CD8-positive, alpha-beta memory T cell (primary cell): ENCODE results near the gene AGBL4. TPM values are rescaled to one million over a fixed set of nuclear protein-coding genes. Genes with fewer than 3 reads are reported as not detected.

Source experiments
- CTCF ChIA-PET: fragments of 350-600 bp; sonication (Branson Sonifier 250); formaldehyde crosslinking; loops from one replicate; lab custom pipeline; 2021; ENCODE audit warnings: antibody characterized with exemption; lab: Charles Lee
- POLR2A ChIA-PET: fragments of 350-600 bp; sonication (Branson Sonifier 250); formaldehyde crosslinking; loops from one replicate; lab custom pipeline; 2021; ENCODE audit warnings: antibody characterized with exemption; lab: Charles Lee
- DNase-seq, 5 donors: peaks; one replicate each; pipeline versions ENCODE4 v3.0.0 to v3.0.0-alpha.2; 2020 to 2022; ENCODE audit warnings: mixed read lengths in 1 of 5
- H3K27ac ChIP-seq: one replicate; pipeline ENCODE4 v1.7.0; 2013; ENCODE audit warnings: low read depth, mild to moderate bottlenecking, low read length, moderate library complexity
- H3K27me3 ChIP-seq: 2 replicates; pipeline ENCODE4 v1.7.0; 2013; ENCODE audit warnings: low read length, mild to moderate bottlenecking; ENCODE audit not compliant: insufficient read depth, poor library complexity, severe bottlenecking
- H3K36me3 ChIP-seq: 2 replicates; pipeline ENCODE4 v1.7.0; 2013; ENCODE audit warnings: mild to moderate bottlenecking, low read length, moderate library complexity; ENCODE audit not compliant: insufficient read depth
- H3K4me1 ChIP-seq: 2 replicates; pipeline ENCODE4 v1.7.0; 2013; ENCODE audit warnings: mild to moderate bottlenecking, low read length, moderate library complexity; ENCODE audit not compliant: insufficient read depth
- H3K4me3 ChIP-seq: 2 replicates; pipeline ENCODE4 v1.7.0; 2013; ENCODE audit warnings: mild to moderate bottlenecking, low read length
- H3K9me3 ChIP-seq: 2 replicates; pipeline ENCODE4 v1.7.0; 2013; ENCODE audit warnings: mild to moderate bottlenecking, low read length
- H3K27ac Mint-ChIP-seq, 8 donors: one replicate each; pipeline ENCODE4 v1.8.0; 2020 to 2021; ENCODE audit warnings: mixed read lengths in 8 of 8, mild to moderate bottlenecking in 6 of 8, inconsistent platforms in 3 of 8, moderate library complexity in 3 of 8
- H3K27me3 Mint-ChIP-seq, 2 donors: one replicate each; pipeline ENCODE4 v1.8.0; 2020 to 2021; ENCODE audit warnings: mixed read lengths in 2 of 2, mild to moderate bottlenecking in 1 of 2, moderate library complexity in 1 of 2
- H3K36me3 Mint-ChIP-seq, 3 donors: one replicate each; pipeline ENCODE4 v1.8.0; 2020 to 2021; ENCODE audit warnings: mixed read lengths in 3 of 3, inconsistent platforms in 1 of 3, mild to moderate bottlenecking in 1 of 3
- H3K4me1 Mint-ChIP-seq, 3 donors: one replicate each; pipeline ENCODE4 v1.8.0; 2020 to 2021; ENCODE audit warnings: mixed read lengths in 3 of 3, inconsistent platforms in 1 of 3, mild to moderate bottlenecking in 1 of 3
- H3K4me3 Mint-ChIP-seq, 7 donors: one replicate each; pipeline ENCODE4 v1.8.0; 2020 to 2021; ENCODE audit warnings: mixed read lengths in 7 of 7, mild to moderate bottlenecking in 6 of 7, moderate library complexity in 4 of 7, inconsistent platforms in 2 of 7
- H3K9me3 Mint-ChIP-seq, 5 donors: one replicate each; pipeline ENCODE4 v1.8.0; 2020 to 2022; ENCODE audit warnings: mixed read lengths in 5 of 5, mild to moderate bottlenecking in 3 of 5, moderate library complexity in 2 of 5, inconsistent platforms in 1 of 5
- polyA plus RNA-seq: library from polyadenylated mRNA; unstranded; fragments of 300-500 nt; fragmentation: Illumina TruSeq; gene quantifications from one replicate; pipeline ENCODE4 v1.2.3, GENCODE V29; 2021
- total RNA-seq, 2 experiments: library from RNA; stranded (reverse); gene quantifications; one replicate each; pipeline ENCODE4 v1.2.3, GENCODE V29; 2021

The AGBL4 gene
- total and polyA plus RNA-seq, 3 experiments from 2014 or later: 0.22 TPM; not detected in 2

- peaks cover 7 to 14% of the 10 kb centered on the region in 2 donors for H3K27me3 Mint-ChIP-seq
- H3K9me3 ChIP-seq: no peaks in the 10 kb centered on the region
- no peaks in the 10 kb centered on the region for H3K36me3 ChIP-seq
- no peak overlapping the region for H3K27ac Mint-ChIP-seq
- no peak for DNase-seq
- no peak overlapping the region for H3K4me3 ChIP-seq
- CTCF ChIA-PET: no interaction called here
- POLR2A ChIA-PET: no interaction called here
- H3K27me3 ChIP-seq: no peaks in the 10 kb centered on the region
- H3K9me3 Mint-ChIP-seq: peaks cover 0 to 6% (median 0%) of the 10 kb centered on the region in 5 donors
- no peaks in the 10 kb centered on the region for H3K4me1 Mint-ChIP-seq
- no peak overlapping the region for H3K27ac ChIP-seq
- no peak overlapping the region for H3K4me3 Mint-ChIP-seq
- H3K36me3 Mint-ChIP-seq: no peaks in the 10 kb centered on the region
- H3K4me1 ChIP-seq: no peaks in the 10 kb centered on the region
These were observed 1483.2 kb downstream of the AGBL4 start for GRCh38 chr1:48540587-48540986.

GRCh38 chr1:48536477-48536876, 1487.3 kb downstream of the AGBL4 start:
- Mint-ChIP-seq H3K27me3 (peaks cover 3 to 34% of the 10 kb centered on the region in 2 donors), H3K4me1 (no peaks in the 10 kb centered on the region), H3K9me3 (peaks cover 0 to 4% (median 0%) of the 10 kb centered on the region in 5 donors), H3K36me3 (peaks cover 0 to 2% (median 0%) of the 10 kb centered on the region in 3 donors), H3K4me3 (no peak overlapping the region), H3K27ac (no peak overlapping the region)
- H3K36me3 ChIP-seq: no peaks in the 10 kb centered on the region
- no peaks in the 10 kb centered on the region for H3K9me3 ChIP-seq
- no peak overlapping the region for H3K27ac ChIP-seq
- no peaks in the 10 kb centered on the region for H3K4me1 ChIP-seq
- DNase-seq: no peak
- H3K4me3 ChIP-seq: no peak overlapping the region
- POLR2A ChIA-PET: no interaction called here
- no peaks in the 10 kb centered on the region for H3K27me3 ChIP-seq
- CTCF ChIA-PET: no interaction called here

GRCh38 chr1:48532976-48533375, 1490.8 kb downstream of the AGBL4 start:
- no peak overlapping the region for H3K27ac Mint-ChIP-seq
- H3K9me3 Mint-ChIP-seq: peaks cover 0 to 4% (median 0%) of the 10 kb centered on the region in 5 donors
- Histone ChIP-seq H3K36me3 (no peaks in the 10 kb centered on the region), H3K9me3 (no peaks in the 10 kb centered on the region), H3K27me3 (no peaks in the 10 kb centered on the region), H3K4me3 (no peak overlapping the region), H3K27ac (no peak overlapping the region), H3K4me1 (no peaks in the 10 kb centered on the region)
- POLR2A ChIA-PET: no interaction called here
- DNase-seq: no peak
- CTCF ChIA-PET: no interaction called here
- peaks cover under 1 to 32% of the 10 kb centered on the region in 2 donors for H3K27me3 Mint-ChIP-seq
- peaks cover 0 to 2% (median 0%) of the 10 kb centered on the region in 3 donors for H3K36me3 Mint-ChIP-seq
- no peaks in the 10 kb centered on the region for H3K4me1 Mint-ChIP-seq
- no peak overlapping the region for H3K4me3 Mint-ChIP-seq

GRCh38 chr1:48530727-48531351, 1492.9 kb downstream of the AGBL4 start:
- peaks cover 0 to 2% (median 0%) of the 10 kb centered on the region in 3 donors for H3K36me3 Mint-ChIP-seq
- H3K9me3 ChIP-seq: no peaks in the 10 kb centered on the region
- H3K27me3 Mint-ChIP-seq: peaks cover 8 to 37% of the 10 kb centered on the region in 2 donors
- ChIA-PET POLR2A (no interaction called here), CTCF (no interaction called here)
- H3K27ac Mint-ChIP-seq: no peak overlapping the region
- H3K4me3 Mint-ChIP-seq: no peak overlapping the region
- no peaks in the 10 kb centered on the region for H3K4me1 ChIP-seq
- no peak overlapping the region for H3K27ac ChIP-seq
- H3K4me1 Mint-ChIP-seq: no peaks in the 10 kb centered on the region
- no peak overlapping the region for H3K4me3 ChIP-seq
- H3K36me3 ChIP-seq: no peaks in the 10 kb centered on the region
- peaks cover 0 to 2% (median 0%) of the 10 kb centered on the region in 5 donors for H3K9me3 Mint-ChIP-seq
- H3K27me3 ChIP-seq: no peaks in the 10 kb centered on the region
- DNase-seq: no peak

GRCh38 chr1:48527051-48527450, 1496.7 kb downstream of the AGBL4 start:
- Histone ChIP-seq H3K9me3 (no peaks in the 10 kb centered on the region), H3K4me3 (no peak overlapping the region), H3K27ac (no peak overlapping the region), H3K36me3 (no peaks in the 10 kb centered on the region), H3K4me1 (no peaks in the 10 kb centered on the region), H3K27me3 (no peaks in the 10 kb centered on the region)
- no peaks in the 10 kb centered on the region for H3K36me3 Mint-ChIP-seq
- no peaks in the 10 kb centered on the region for H3K4me1 Mint-ChIP-seq
- peaks cover 9 to 15% of the 10 kb centered on the region in 2 donors for H3K27me3 Mint-ChIP-seq
- no peaks in the 10 kb centered on the region for H3K9me3 Mint-ChIP-seq
- DNase-seq: no peak
- ChIA-PET CTCF (no interaction called here), POLR2A (no interaction called here)
- H3K27ac Mint-ChIP-seq: no peak overlapping the region
- H3K4me3 Mint-ChIP-seq: no peak overlapping the region

- Histone ChIP-seq H3K27ac (no peak overlapping the region), H3K4me1 (no peaks in the 10 kb centered on the region), H3K9me3 (no peaks in the 10 kb centered on the region), H3K4me3 (no peak overlapping the region), H3K36me3 (no peaks in the 10 kb centered on the region), H3K27me3 (no peaks in the 10 kb centered on the region)
- no peaks in the 10 kb centered on the region for H3K9me3 Mint-ChIP-seq
- DNase-seq: no peak
- ChIA-PET POLR2A (no interaction called here), CTCF (no interaction called here)
- H3K4me3 Mint-ChIP-seq: no peak overlapping the region
- no peak overlapping the region for H3K27ac Mint-ChIP-seq
- H3K27me3 Mint-ChIP-seq: peaks cover 9 to 15% of the 10 kb centered on the region in 2 donors
- H3K36me3 Mint-ChIP-seq: no peaks in the 10 kb centered on the region
- no peaks in the 10 kb centered on the region for H3K4me1 Mint-ChIP-seq
These were observed 1497.6 kb downstream of the AGBL4 start for GRCh38 chr1:48526008-48526710.

GRCh38 chr1:48524892-48525467, 1498.8 kb downstream of the AGBL4 start:
- no peak for DNase-seq
- Histone ChIP-seq H3K4me1 (no peaks in the 10 kb centered on the region), H3K27me3 (no peaks in the 10 kb centered on the region), H3K4me3 (no peak overlapping the region), H3K27ac (no peak overlapping the region), H3K36me3 (no peaks in the 10 kb centered on the region), H3K9me3 (no peaks in the 10 kb centered on the region)
- no peaks in the 10 kb centered on the region for H3K4me1 Mint-ChIP-seq
- H3K27me3 Mint-ChIP-seq: peaks cover 9 to 21% of the 10 kb centered on the region in 2 donors
- CTCF ChIA-PET: no interaction called here
- H3K9me3 Mint-ChIP-seq: no peaks in the 10 kb centered on the region
- no peaks in the 10 kb centered on the region for H3K36me3 Mint-ChIP-seq
- H3K4me3 Mint-ChIP-seq: no peak overlapping the region
- POLR2A ChIA-PET: interaction anchor here (0.7 kb wide), 1 partner anchor 1346 kb away, joined by 12 read pairs; no protein-coding TSS in a partner anchor
- H3K27ac Mint-ChIP-seq: no peak overlapping the region

GRCh38 chr1:48523558-48523957, 1500.2 kb downstream of the AGBL4 start:
- POLR2A ChIA-PET: no interaction called here
- H3K27ac ChIP-seq: no peak overlapping the region
- no peak overlapping the region for H3K4me3 ChIP-seq
- no peaks in the 10 kb centered on the region for H3K4me1 ChIP-seq
- no peaks in the 10 kb centered on the region for H3K36me3 Mint-ChIP-seq
- no peak overlapping the region for H3K27ac Mint-ChIP-seq
- no peak for DNase-seq
- no peaks in the 10 kb centered on the region for H3K4me1 Mint-ChIP-seq
- CTCF ChIA-PET: no interaction called here
- H3K27me3 Mint-ChIP-seq: peaks cover 9 to 25% of the 10 kb centered on the region in 2 donors
- H3K36me3 ChIP-seq: no peaks in the 10 kb centered on the region
- peaks cover 0 to 5% (median 0%) of the 10 kb centered on the region in 5 donors for H3K9me3 Mint-ChIP-seq
- H3K4me3 Mint-ChIP-seq: no peak overlapping the region
- no peaks in the 10 kb centered on the region for H3K9me3 ChIP-seq
- H3K27me3 ChIP-seq: no peaks in the 10 kb centered on the region
